Psoas muscle (tissue), 8 donors: ENCODE measurements around the gene VWA8. TPM values are rescaled to one million over a fixed set of nuclear protein-coding genes. Genes with fewer than 3 reads are reported as not detected.

Experiments used
- ATAC-seq, 4 donors: fragments of 200-7000 bp; cut with Tn5 transposase; one replicate each; pipeline ENCODE4 v1.9.1; 2020; ENCODE audit warnings: moderate library complexity in 3 of 4, mild to moderate bottlenecking in 2 of 4
- DNase-seq, 2 donors: peaks; one replicate each; pipeline ENCODE4 v3.0.0-alpha.2; 2020
- H3K27ac ChIP-seq: fragments of 200-600 bp; one replicate; pipeline ENCODE4 v1.8.0; 2022
- H3K27me3 ChIP-seq, 3 donors: fragments of 200-600 bp in 1 of 3; one replicate each; pipeline versions ENCODE4 v1.6.1 to v1.8.0; 2013 to 2022; ENCODE audit warnings: low read length in 2 of 3, mild to moderate bottlenecking in 2 of 3, moderate library complexity in 1 of 3; ENCODE audit not compliant: insufficient read depth in 3 of 3
- H3K36me3 ChIP-seq, 2 donors: fragments of 200-600 bp in 1 of 2; one replicate each; pipeline versions ENCODE4 v1.6.1 to v1.8.0; 2013 to 2022; ENCODE audit warnings: low read depth in 1 of 2, mild to moderate bottlenecking in 1 of 2, moderate library complexity in 1 of 2; ENCODE audit not compliant: insufficient read depth in 1 of 2
- H3K4me1 ChIP-seq: fragments of 200-600 bp; one replicate; pipeline ENCODE4 v1.8.0; 2022
- H3K4me3 ChIP-seq: fragments of 200-600 bp; one replicate; pipeline ENCODE4 v1.8.0; 2022; ENCODE audit warnings: mild to moderate bottlenecking
- H3K9me3 ChIP-seq: fragments of 200-600 bp; one replicate; pipeline ENCODE4 v1.8.0; 2022
- CTCF ChIP-seq: fragments of 200-600 bp; IDR thresholded peaks from one replicate; pipeline ENCODE4 v1.8.0; 2022; ENCODE audit warnings: antibody characterized with exemption
- WGBS, 3 donors: extraction: QIAGEN DNeasy Blood & Tissue Kit; methylation state at CpG; one replicate each; pipeline versions ENCODE4 v1.1.6 to v1.1.7; 2013; 5-methylcytosine and 5-hydroxymethylcytosine counted together
- intact Hi-C, 2 donors: fragments of 100-400 bp; cut with DNase I; formaldehyde crosslinking; loops; one replicate each; pipeline versions ENCODE4 v1.11.0 to v1.14.2; 2022
- polyA plus RNA-seq, 3 donors: library from polyadenylated mRNA; stranded (reverse); fragments of 200-250 nt; gene quantifications; one replicate each; pipeline ENCODE4 v1.2.3, GENCODE V29; 2013
- total RNA-seq, 4 donors: library from RNA; stranded (reverse); fragmentation: NEBNext Ultra II Directional in 2 of 4; extraction: Animal tissue kit (Norgen Biotek cat#: 25700) in 2 of 4; gene quantifications; one replicate each; pipeline versions ENCODE4 v1.2.1 to v1.2.4, GENCODE V29; 2021 to 2023
- donor health status: healthy with polysubstance abuse.
- donor health status: DM: no; HTN: no; CAD: no; lungs with moderate emphysema.
- donor health status: Bipolar disorder and iron deficiency.
- donor health status: healthy.
- donor health status: DM: yes; HTN: yes; CAD: no.
- donor health status: DM: no; HTN: no; CAD: no.
- donor health status: DM: no; HTN: no; CAD: no.
- donor health status: DM: yes; HTN: yes; CAD: no.

Gene VWA8
- total and polyA plus RNA-seq, 7 donors, result 8.6 to 50.5 (median 30.1) TPM

DNA sequence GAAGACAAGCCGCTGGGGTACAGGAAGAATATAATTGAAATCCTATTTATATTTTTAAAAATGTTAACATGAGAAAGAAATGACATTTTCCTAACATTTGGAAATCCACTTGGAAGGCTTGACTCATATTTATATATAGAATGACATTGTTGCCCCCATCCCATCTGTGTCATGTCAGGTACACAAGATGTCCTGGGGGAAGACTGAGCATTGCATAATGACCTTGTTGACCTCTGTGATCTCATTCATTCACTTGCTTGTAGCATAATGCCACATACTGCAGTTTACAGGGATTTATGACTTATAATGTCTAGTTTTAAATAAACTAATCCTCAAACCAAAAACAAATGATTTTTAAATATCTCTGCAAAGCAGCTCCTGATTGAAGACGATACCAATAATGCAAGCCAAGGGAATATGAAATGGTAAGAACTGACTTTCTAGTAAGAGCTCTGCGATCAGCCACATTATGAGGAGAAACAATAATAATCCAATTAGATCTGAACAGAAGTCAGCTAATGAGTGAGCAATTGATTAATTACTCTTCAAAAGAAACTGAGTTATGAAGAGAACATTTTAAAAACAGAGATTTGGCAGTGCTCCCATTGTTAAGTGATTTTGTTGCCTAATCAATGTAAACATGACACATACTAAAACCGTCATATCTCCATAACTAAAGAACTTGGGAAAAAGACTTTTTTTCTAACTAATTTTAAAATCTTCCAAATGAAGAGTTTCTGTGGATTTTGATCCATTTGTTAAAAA, 21.2 kb upstream of the VWA8 start:
- TF ChIP-seq CTCF, result no peak
- Histone ChIP-seq H3K4me3 (no peak overlapping the region), H3K27ac (no peak overlapping the region), H3K9me3 (no peaks in the 10 kb centered on the region), H3K4me1 (no peaks in the 10 kb centered on the region), H3K27me3 (no peaks in the 10 kb centered on the region), H3K36me3 (no peaks in the 10 kb centered on the region)
- ATAC-seq (no peak), DNase-seq (no peak)
- intact Hi-C loops, result no loop called here
- 84 to 88% (median 86%) methylated on average over 4 of the region's 4 CpGs for WGBS, 3 donors

GRCh38 chr13:41978007-41978406, 17.1 kb upstream of the VWA8 start:
- Histone ChIP-seq H3K4me3 (no peak overlapping the region), H3K27me3 (no peaks in the 10 kb centered on the region), H3K27ac (no peak overlapping the region), H3K9me3 (no peaks in the 10 kb centered on the region), H3K36me3 (no peaks in the 10 kb centered on the region), H3K4me1 (no peaks in the 10 kb centered on the region)
- 50 to 81% (median 50%) methylated on average over 1 of the region's 1 CpG for WGBS, 3 donors
- no peak for ATAC-seq
- no peak for TF ChIP-seq CTCF
- DNase-seq, result no peak
- intact Hi-C loops, result no loop called here

DNA sequence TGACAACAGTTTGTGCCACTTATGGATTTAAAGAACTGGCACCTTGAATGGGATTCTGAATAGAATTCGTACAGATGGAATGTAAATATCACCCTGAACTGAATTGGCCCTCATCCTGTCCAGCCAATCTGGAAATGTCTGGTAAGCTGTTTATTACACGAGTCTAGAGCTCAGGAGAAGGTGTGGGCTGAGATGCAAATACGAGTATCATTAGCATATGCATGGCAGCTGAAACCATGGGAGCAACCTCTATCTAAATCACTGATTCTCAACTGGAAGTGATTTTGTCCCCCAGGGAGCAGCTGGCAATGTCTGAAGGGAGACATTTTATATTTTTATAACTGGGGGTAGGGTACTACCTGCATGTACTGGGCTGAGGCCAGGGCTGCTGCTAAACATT, 15.6 kb upstream of the VWA8 start:
- Histone ChIP-seq H3K36me3 (no peaks in the 10 kb centered on the region), H3K4me3 (no peak overlapping the region), H3K27me3 (no peaks in the 10 kb centered on the region), H3K9me3 (no peaks in the 10 kb centered on the region), H3K4me1 (no peaks in the 10 kb centered on the region), H3K27ac (no peak overlapping the region)
- 49 to 62% (median 59%) methylated on average over 3 of the region's 3 CpGs for WGBS, 3 donors
- TF ChIP-seq CTCF, result no peak
- DNase-seq, result no peak
- no peak for ATAC-seq
- intact Hi-C loops, result no loop called here

DNA sequence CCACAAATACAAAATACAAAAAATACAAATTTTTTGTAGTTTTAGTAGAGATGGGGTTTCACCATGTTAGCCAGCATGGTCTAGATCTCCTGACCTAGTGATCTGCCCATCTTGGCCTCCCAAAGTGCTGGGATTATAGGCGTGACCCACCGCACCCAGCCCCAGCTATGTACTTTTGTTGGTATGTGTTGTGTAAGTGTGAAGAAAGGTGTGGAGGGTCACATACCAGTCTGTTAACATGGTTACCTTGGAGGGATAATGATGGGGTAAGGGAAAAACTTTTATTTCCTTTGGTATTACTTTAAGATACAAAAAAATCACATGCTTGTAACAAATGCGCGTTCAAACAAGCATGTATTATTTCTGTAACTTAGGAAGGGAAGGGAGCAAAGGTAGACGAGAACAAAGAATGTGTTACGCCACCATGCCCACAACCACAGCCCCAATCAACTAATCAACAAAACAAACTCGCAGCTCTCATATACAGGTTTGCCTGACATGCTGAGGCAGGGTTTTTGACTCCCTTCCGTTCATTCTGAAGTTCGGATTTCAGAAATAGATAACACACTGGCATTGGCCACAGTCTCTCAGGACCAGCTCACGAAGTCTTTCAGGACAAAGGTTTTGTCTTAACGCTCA, 13.5 kb upstream of the VWA8 start:
- Histone ChIP-seq H3K27me3 (no peaks in the 10 kb centered on the region), H3K4me1 (no peaks in the 10 kb centered on the region), H3K9me3 (no peaks in the 10 kb centered on the region), H3K27ac (no peak overlapping the region), H3K36me3 (no peaks in the 10 kb centered on the region), H3K4me3 (no peak overlapping the region)
- intact Hi-C loops, result no loop called here
- ATAC-seq (no peak), DNase-seq (no peak)
- no peak for TF ChIP-seq CTCF
- WGBS, 3 donors, result 87 to 95% (median 91%) methylated on average over 11 of the region's 11 CpGs
